Smooth muscle cell (in vitro differentiated cells): Measurements from ENCODE around the gene HNRNPU. TPM values are rescaled to one million over a fixed set of nuclear protein-coding genes. Genes with fewer than 3 reads are reported as not detected.

Experiments
- DNase-seq: peaks from one replicate; lab custom pipeline; 2025; ENCODE audit not compliant: unreplicated experiment; lab: John Stamatoyannopoulos, UW
- H2AFZ ChIP-seq: fragments of 200-600 bp; sonication (generic); 2 replicates; pipeline ENCODE4 v1.6.0; 2016; ENCODE audit warnings: antibody characterized with exemption, low read depth, mild to moderate bottlenecking
- H3F3A ChIP-seq: fragments of 200-600 bp; sonication (generic); 2 replicates; pipeline ENCODE4 v1.6.0; 2017; ENCODE audit warnings: antibody characterized with exemption, low read depth
- H3K27ac ChIP-seq: fragments of 200-600 bp; sonication (generic); 2 replicates; pipeline ENCODE4 v1.5.1; 2016; ENCODE audit warnings: low read depth, mild to moderate bottlenecking
- H3K27me3 ChIP-seq: fragments of 200-600 bp; sonication (generic); 2 replicates; pipeline ENCODE4 v1.6.1; 2016; ENCODE audit warnings: low read depth, mild to moderate bottlenecking
- H3K36me3 ChIP-seq: fragments of 200-600 bp; sonication (generic); 2 replicates; pipeline ENCODE4 v1.5.1; 2016; ENCODE audit warnings: low read depth
- H3K4me1 ChIP-seq: fragments of 200-600 bp; sonication (generic); 2 replicates; pipeline ENCODE4 v1.5.1; 2016; ENCODE audit warnings: low read depth
- H3K4me2 ChIP-seq: fragments of 200-600 bp; sonication (generic); 2 replicates; pipeline ENCODE4 v1.6.0; 2016; ENCODE audit warnings: mild to moderate bottlenecking
- H3K4me3 ChIP-seq: fragments of 200-600 bp; sonication (generic); 2 replicates; pipeline ENCODE4 v1.5.1; 2016; ENCODE audit warnings: mild to moderate bottlenecking
- H3K79me2 ChIP-seq: fragments of 200-600 bp; sonication (generic); 2 replicates; pipeline ENCODE4 v1.6.0; 2016; ENCODE audit warnings: low read depth, mild to moderate bottlenecking
- H3K9ac ChIP-seq: fragments of 200-600 bp; sonication (generic); 2 replicates; pipeline ENCODE4 v1.6.0; 2016; ENCODE audit warnings: low read depth
- H3K9me3 ChIP-seq: fragments of 200-600 bp; sonication (generic); replicated peaks from 2 replicates; pipeline ENCODE4 v1.5.1; 2016; ENCODE audit warnings: low read depth
- H4K20me1 ChIP-seq: fragments of 200-600 bp; sonication (generic); 2 replicates; pipeline ENCODE4 v1.6.0; 2016; ENCODE audit warnings: low read depth
- WGBS: methylation state at CpG from one replicate; pipeline ENCODE4 v1.1.7; 2016; ENCODE audit warnings: low lambda C conversion rate; 5-methylcytosine and 5-hydroxymethylcytosine counted together
- polyA plus RNA-seq: library from polyadenylated mRNA; unstranded; fragments of >200 nt; fragmentation: Nextera tagmentation; extraction: Ambion mirVana; gene quantifications from 2 replicates; pipeline ENCODE4 v1.2.1, GENCODE V29; 2016
- total RNA-seq: library from RNA; depleted of rRNA; stranded (reverse); fragments of >200 nt; gene quantifications from 2 replicates; pipeline ENCODE4 v1.2.3, GENCODE V29; 2014
- TF ChIP-seq, protein P1 (sequence below): fragments of 200-600 bp; sonication (generic); IDR thresholded peaks from 2 replicates; pipeline ENCODE4 v1.5.1; 2017; ENCODE audit warnings: borderline replicate concordance, mild to moderate bottlenecking, antibody characterized with exemption; ENCODE audit not compliant: insufficient read depth, poor library complexity, severe bottlenecking

The HNRNPU gene
- total and polyA plus RNA-seq, 2 experiments from 2014 or later, result 198 to 286 TPM

DNA sequence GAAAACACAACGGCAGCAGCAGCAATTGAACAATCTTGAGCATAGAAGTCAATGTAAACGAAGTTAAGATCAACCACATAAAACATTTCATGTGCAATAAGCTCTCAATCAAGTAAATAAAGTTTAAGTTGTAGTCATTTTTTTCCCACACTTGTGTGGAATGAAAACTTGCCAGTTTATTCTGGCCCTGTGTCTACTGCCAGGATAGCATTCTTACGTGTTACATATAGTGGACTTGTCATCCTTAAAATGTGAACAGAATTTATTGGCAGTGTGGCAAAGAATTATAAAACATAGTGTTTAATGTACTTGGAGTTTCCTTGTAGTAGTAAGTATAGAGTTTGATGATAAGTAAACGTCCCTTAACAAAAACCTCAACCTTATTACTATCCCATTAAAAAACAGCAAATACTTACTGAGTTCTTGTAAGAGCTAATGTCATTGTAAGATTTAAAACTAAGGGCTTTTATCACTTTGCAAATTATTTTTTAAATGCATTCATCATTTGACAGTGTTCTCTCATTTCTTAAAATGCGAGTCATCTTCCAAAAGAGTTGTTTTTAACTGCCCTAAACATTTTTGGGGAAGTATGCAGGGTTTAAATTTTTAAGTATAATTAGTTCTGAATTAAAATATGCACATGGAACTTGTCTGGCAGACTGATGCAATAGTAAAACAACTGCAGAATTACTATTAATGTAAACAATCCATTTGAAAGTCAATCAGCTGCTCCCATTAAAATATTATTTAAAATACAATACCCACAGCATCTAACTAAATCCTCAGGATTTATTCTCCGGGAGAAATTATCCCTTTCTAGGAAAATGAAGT lies 21.0 kb downstream of the HNRNPU start:
- no peak overlapping the region for H3K9ac ChIP-seq
- 94% methylated on average over 6 of the region's 6 CpGs for WGBS
- TF ChIP-seq, protein P1, sequence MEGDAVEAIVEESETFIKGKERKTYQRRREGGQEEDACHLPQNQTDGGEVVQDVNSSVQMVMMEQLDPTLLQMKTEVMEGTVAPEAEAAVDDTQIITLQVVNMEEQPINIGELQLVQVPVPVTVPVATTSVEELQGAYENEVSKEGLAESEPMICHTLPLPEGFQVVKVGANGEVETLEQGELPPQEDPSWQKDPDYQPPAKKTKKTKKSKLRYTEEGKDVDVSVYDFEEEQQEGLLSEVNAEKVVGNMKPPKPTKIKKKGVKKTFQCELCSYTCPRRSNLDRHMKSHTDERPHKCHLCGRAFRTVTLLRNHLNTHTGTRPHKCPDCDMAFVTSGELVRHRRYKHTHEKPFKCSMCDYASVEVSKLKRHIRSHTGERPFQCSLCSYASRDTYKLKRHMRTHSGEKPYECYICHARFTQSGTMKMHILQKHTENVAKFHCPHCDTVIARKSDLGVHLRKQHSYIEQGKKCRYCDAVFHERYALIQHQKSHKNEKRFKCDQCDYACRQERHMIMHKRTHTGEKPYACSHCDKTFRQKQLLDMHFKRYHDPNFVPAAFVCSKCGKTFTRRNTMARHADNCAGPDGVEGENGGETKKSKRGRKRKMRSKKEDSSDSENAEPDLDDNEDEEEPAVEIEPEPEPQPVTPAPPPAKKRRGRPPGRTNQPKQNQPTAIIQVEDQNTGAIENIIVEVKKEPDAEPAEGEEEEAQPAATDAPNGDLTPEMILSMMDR, result no peak
- no peaks in the 10 kb centered on the region for H3K4me1 ChIP-seq
- H3K27ac ChIP-seq, result peak overlapping the region; percentile 56
- peaks cover 80% of the 10 kb centered on the region for H3F3A ChIP-seq
- peaks cover 29% of the 10 kb centered on the region for H4K20me1 ChIP-seq
- no peak for DNase-seq
- peaks cover 28% of the 10 kb centered on the region for H3K36me3 ChIP-seq
- H3K79me2 ChIP-seq, result peaks cover 74% of the 10 kb centered on the region
- no peak overlapping the region for H2AFZ ChIP-seq
- no peaks in the 10 kb centered on the region for H3K9me3 ChIP-seq
- no peaks in the 10 kb centered on the region for H3K27me3 ChIP-seq
- H3K4me3 ChIP-seq, result no peak overlapping the region
- H3K4me2 ChIP-seq, result no peak overlapping the region

DNA sequence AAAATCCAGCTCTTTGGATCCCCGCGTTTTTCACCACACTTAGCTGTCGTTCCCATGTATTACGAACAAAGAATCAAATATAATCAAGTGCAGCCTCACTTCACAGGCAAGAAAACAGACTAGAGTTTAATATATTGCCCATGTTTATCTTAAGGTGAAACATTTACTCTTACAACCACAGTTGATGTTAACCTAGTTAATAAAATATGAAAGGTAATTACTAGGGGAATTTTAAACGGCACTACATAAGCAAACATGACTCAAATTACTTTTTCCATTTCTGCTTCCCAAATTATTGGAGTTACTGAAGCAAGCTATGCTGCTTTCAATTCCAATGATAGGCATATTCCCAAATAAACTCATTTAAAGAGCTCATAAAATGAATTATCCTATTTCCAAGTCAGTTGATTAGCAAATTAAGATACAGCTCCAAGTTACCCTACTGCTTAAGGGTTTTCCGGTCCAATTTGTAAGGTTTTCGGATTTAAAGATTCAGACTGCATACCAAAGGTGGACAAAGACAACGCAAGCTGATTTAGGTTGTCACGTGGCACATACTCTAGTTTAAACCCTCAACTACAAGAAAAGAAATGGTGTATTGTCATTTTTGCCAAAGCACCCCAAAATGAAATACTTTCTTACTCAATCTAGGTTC lies 22.9 kb downstream of the HNRNPU start:
- Histone ChIP-seq H3K4me3 (no peak overlapping the region), H3F3A (peaks cover 63% of the 10 kb centered on the region), H3K9me3 (no peaks in the 10 kb centered on the region), H3K27me3 (no peaks in the 10 kb centered on the region), H2AFZ (no peak overlapping the region), H3K27ac (peak overlapping the region; percentile 56), H3K4me2 (no peak overlapping the region), H3K79me2 (peaks cover 77% of the 10 kb centered on the region), H4K20me1 (peaks cover 20% of the 10 kb centered on the region), H3K4me1 (peaks cover 14% of the 10 kb centered on the region), H3K36me3 (peaks cover 22% of the 10 kb centered on the region), H3K9ac (no peak overlapping the region)
- no peak for DNase-seq
- TF ChIP-seq, protein P1, result no peak
- WGBS, result 98% methylated on average over 9 of the region's 9 CpGs

DNA sequence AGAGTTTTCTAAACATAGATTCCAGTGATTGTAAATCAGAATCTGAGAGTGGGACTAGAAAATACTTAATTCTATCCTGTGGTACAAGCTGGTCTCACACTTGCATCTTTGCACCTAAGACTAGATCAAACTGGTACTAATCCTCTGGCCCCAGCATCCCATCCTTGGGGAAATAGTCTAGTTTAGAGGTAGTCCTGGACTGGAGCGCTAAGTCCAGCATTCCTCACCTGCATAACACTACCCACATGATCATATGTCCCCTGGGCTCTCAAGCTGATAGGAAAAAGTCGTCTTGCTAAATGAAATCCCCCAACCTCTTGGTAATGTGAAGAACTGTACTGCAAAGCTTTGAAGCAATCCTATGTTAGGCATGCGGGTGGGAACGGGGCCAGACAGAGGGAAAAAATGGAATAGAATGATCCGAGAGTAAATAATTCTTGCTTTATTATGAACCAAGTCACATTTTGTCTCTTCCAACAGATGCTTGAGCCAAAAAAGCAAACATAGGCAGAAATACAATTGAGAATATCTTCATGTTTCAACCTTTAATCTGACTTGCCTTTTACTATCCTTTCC lies 24.0 kb downstream of the HNRNPU start:
- Histone ChIP-seq H3K4me1 (peaks cover 14% of the 10 kb centered on the region), H3K27ac (peak overlapping the region; percentile 56), H3K4me2 (no peak overlapping the region), H2AFZ (no peak overlapping the region), H3F3A (peaks cover 66% of the 10 kb centered on the region), H3K4me3 (no peak overlapping the region), H3K9me3 (no peaks in the 10 kb centered on the region), H4K20me1 (peaks cover 20% of the 10 kb centered on the region), H3K27me3 (no peaks in the 10 kb centered on the region), H3K79me2 (peaks cover 80% of the 10 kb centered on the region), H3K9ac (no peak overlapping the region), H3K36me3 (peaks cover 20% of the 10 kb centered on the region)
- no peak for DNase-seq
- TF ChIP-seq, protein P1, result no peak
- 94% methylated on average over 5 of the region's 5 CpGs for WGBS
